ENCODE measurements around the gene EPHA3. TPM values are rescaled to one million over a fixed set of nuclear protein-coding genes. Genes with fewer than 3 reads are reported as not detected.

EPHA3 gene
- total and polyA plus RNA-seq, 2 of the 4 experiments (the other 2 are of a cell fraction): 0.10 to 0.18 TPM

GRCh38 chr3:89332386-89332785 lies 225.0 kb downstream of the EPHA3 start:
- Histone ChIP-seq H4K8ac (ENCODE audit: low read depth in 2 of 2, low read length in 2 of 2) (no peak overlapping the region), H2AK9ac (replicated peaks; ENCODE audit: low read depth, low read length, poor library complexity) (no peak overlapping the region), H4K20me1 (ENCODE audit: insufficient read depth, low read length) (no peaks in the 10 kb centered on the region), H3K4ac (ENCODE audit: low read depth, low read length) (no peak overlapping the region), H2BK20ac (ENCODE audit: low read depth, low read length) (no peak overlapping the region), H2AFZ (replicated peaks; ENCODE audit: low read length, poor library complexity) (no peak overlapping the region), H2BK15ac (ENCODE audit: low read depth, low read length) (no peak overlapping the region), H2AK5ac (ENCODE audit: low read depth, low read length) (no peak overlapping the region), H2BK5ac (ENCODE audit: low read depth, low read length, poor library complexity, severe bottlenecking) (no peak overlapping the region), H3K56ac (ENCODE audit: extremely low read depth, insufficient read depth, low read length) (no peak overlapping the region), H3K79me1 (ENCODE audit: low read depth in 1 of 2, low read length in 2 of 2) (no peaks in the 10 kb centered on the region), H4K5ac (ENCODE audit: low read depth, low read length) (no peak overlapping the region), H3K9me3 (ENCODE audit: control insufficient read depth, insufficient read depth, low read length) (no peaks in the 10 kb centered on the region), H3K14ac (replicated peaks; ENCODE audit: low read depth, low read length) (no peak overlapping the region), H3K36me3 (ENCODE audit: control insufficient read depth, insufficient read depth, low read length) (no peaks in the 10 kb centered on the region), H3K9ac (ENCODE audit: low read depth, low read length) (no peak overlapping the region), H2BK120ac (ENCODE audit: low read depth, low read length) (no peak overlapping the region), H4K91ac (ENCODE audit: insufficient read depth, low read depth, low read length) (no peak overlapping the region), H3K27ac (ENCODE audit: insufficient read depth, low read length) (no peak overlapping the region), H3K4me1 (ENCODE audit: control insufficient read depth, insufficient read depth, low read length) (no peaks in the 10 kb centered on the region), H3K18ac (ENCODE audit: low read depth, low read length) (no peak overlapping the region), H3K27me3 (ENCODE audit: control insufficient read depth, insufficient read depth, low read length) (no peaks in the 10 kb centered on the region), H3K4me2 (ENCODE audit: low read depth, low read length) (no peak overlapping the region), H3K4me3 (ENCODE audit: insufficient read depth, low read depth, low read length) (no peak overlapping the region), H3K9me1 (ENCODE audit: insufficient read depth, low read length) (no peaks in the 10 kb centered on the region), H3K23ac (ENCODE audit: low read depth, low read length) (no peak overlapping the region)
- CTCF ChIA-PET: no interaction called here
- no peak for TF ChIP-seq RFX5 (IDR thresholded peaks at IDR 0.05; ENCODE audit: low read depth, low read length)
- TF ChIP-seq NFE2L2 (IDR thresholded peaks at IDR 0.05; ENCODE audit: low read depth, low read length): no peak
- no peak for TF ChIP-seq CEBPB (IDR thresholded peaks at IDR 0.05; ENCODE audit: low read depth, low read length)
- no peak for TF ChIP-seq BHLHE40 (IDR thresholded peaks at IDR 0.05; ENCODE audit: low read depth, low read length)
- no peak for TF ChIP-seq RAD21 (IDR thresholded peaks at IDR 0.05; ENCODE audit: low read length)
- TF ChIP-seq ELK1 (IDR thresholded peaks at IDR 0.05; ENCODE audit: borderline replicate concordance, low read depth, low read length): no peak
- no peak for TF ChIP-seq USF2 (IDR thresholded peaks at IDR 0.05; ENCODE audit: low read depth, low read length)
- no peak for TF ChIP-seq MXI1 (IDR thresholded peaks at IDR 0.05; ENCODE audit: borderline replicate concordance, low read depth, low read length)
- no peak for TF ChIP-seq POLR2A (IDR thresholded peaks at IDR 0.05; ENCODE audit: low read depth, low read length)
- no peak for TF ChIP-seq CTCF (conservative IDR thresholded peaks at IDR 0.05; ENCODE audit: low read depth, low read length)
- no peak for TF ChIP-seq SMC3 (IDR thresholded peaks at IDR 0.05; ENCODE audit: low read depth, low read length)
- TF ChIP-seq FOS (IDR thresholded peaks at IDR 0.05; ENCODE audit: low read depth, low read length): no peak
- BruUV-seq (replicated peaks): no TSS peak
- POLR2A ChIA-PET (ENCODE audit: unreplicated experiment): no interaction called here
- 83% methylated on average over 2 of the region's 2 CpGs; no CpG with 5 or more reads in 1 of the 2 experiments for WGBS, 2 experiments (ENCODE audit: extremely low coverage in 2 of 2, insufficient read length in 1 of 2)
- ATAC-seq (ENCODE audit: low read depth) (no peak), DNase-seq (no peak)
- dilution Hi-C loops (cut with HindIII; ENCODE audit: low sequenced_read_pairs, unreplicated experiment): no loop called here
- in situ Hi-C loops (cut with MboI; ENCODE audit: low sequenced_read_pairs): no loop called here
- intact Hi-C loops (cut with micrococcal nuclease): no loop called here
